Measurements from ENCODE around the gene SPECC1L. TPM values are rescaled to one million over a fixed set of nuclear protein-coding genes. Genes with fewer than 3 reads are reported as not detected.

Gene SPECC1L
- total and polyA plus RNA-seq, 2 experiments from 2014 or later: 19.7 to 43.2 TPM

GRCh38 chr22:24327832-24328231, 57.2 kb downstream of the SPECC1L start:
- no peaks in the 10 kb centered on the region for H3K4me1 ChIP-seq (ENCODE audit: low read depth)
- DNase-seq (ENCODE audit: low read depth in 1 of 2, low spot score in 1 of 2): no peak
- H3K9me3 ChIP-seq (ENCODE audit: low read depth): no peaks in the 10 kb centered on the region
- H3K27me3 ChIP-seq: no peaks in the 10 kb centered on the region
- no peak overlapping the region for H3K27ac ChIP-seq
- H3K36me3 ChIP-seq: peaks cover 57% of the 10 kb centered on the region
- TF ChIP-seq CTCF (IDR thresholded peaks at IDR 0.05; ENCODE audit: low read depth, low read length): no peak
- H3K4me3 ChIP-seq: no peak overlapping the region

GRCh38 chr22:24329453-24329852, 58.8 kb downstream of the SPECC1L start:
- peaks cover 52% of the 10 kb centered on the region for H3K36me3 ChIP-seq
- no peak overlapping the region for H3K4me3 ChIP-seq
- no peak for TF ChIP-seq CTCF (IDR thresholded peaks at IDR 0.05; ENCODE audit: low read depth, low read length)
- no peaks in the 10 kb centered on the region for H3K4me1 ChIP-seq (ENCODE audit: low read depth)
- H3K27ac ChIP-seq: no peak overlapping the region
- H3K9me3 ChIP-seq (ENCODE audit: low read depth): no peaks in the 10 kb centered on the region
- H3K27me3 ChIP-seq: no peaks in the 10 kb centered on the region
- no peak for DNase-seq (ENCODE audit: low read depth in 1 of 2, low spot score in 1 of 2)

GRCh38 chr22:24330636-24331035, 60.0 kb downstream of the SPECC1L start:
- Histone ChIP-seq H3K27ac (no peak overlapping the region), H3K36me3 (peaks cover 56% of the 10 kb centered on the region), H3K27me3 (no peaks in the 10 kb centered on the region), H3K9me3 (ENCODE audit: low read depth) (no peaks in the 10 kb centered on the region), H3K4me1 (ENCODE audit: low read depth) (no peaks in the 10 kb centered on the region), H3K4me3 (no peak overlapping the region)
- TF ChIP-seq CTCF (IDR thresholded peaks at IDR 0.05; ENCODE audit: low read depth, low read length): no peak
- DNase-seq (ENCODE audit: low read depth in 1 of 2, low spot score in 1 of 2): no peak

GRCh38 chr22:24331468-24332440, 61.1 kb downstream of the SPECC1L start:
- TF ChIP-seq CTCF (IDR thresholded peaks at IDR 0.05; ENCODE audit: low read depth, low read length): no peak
- Histone ChIP-seq H3K27ac (no peak overlapping the region), H3K36me3 (peaks cover 57% of the 10 kb centered on the region)

GRCh38 chr22:24333301-24333700, 62.7 kb downstream of the SPECC1L start:
- H3K9me3 ChIP-seq (ENCODE audit: low read depth): no peaks in the 10 kb centered on the region
- H3K4me3 ChIP-seq: no peak overlapping the region
- H3K27ac ChIP-seq: no peak overlapping the region
- TF ChIP-seq CTCF (IDR thresholded peaks at IDR 0.05; ENCODE audit: low read depth, low read length): no peak
- H3K4me1 ChIP-seq (ENCODE audit: low read depth): no peaks in the 10 kb centered on the region
- H3K36me3 ChIP-seq: peaks cover 70% of the 10 kb centered on the region
- no peak for DNase-seq (ENCODE audit: low read depth in 1 of 2, low spot score in 1 of 2)
- no peaks in the 10 kb centered on the region for H3K27me3 ChIP-seq

More at GRCh38 chr22:24331468-24332440, 61.1 kb downstream of the SPECC1L start:
- H3K4me3 ChIP-seq: no peak overlapping the region
- DNase-seq (ENCODE audit: low read depth in 1 of 2, low spot score in 1 of 2): no peak
- no peaks in the 10 kb centered on the region for H3K9me3 ChIP-seq (ENCODE audit: low read depth)
- no peaks in the 10 kb centered on the region for H3K4me1 ChIP-seq (ENCODE audit: low read depth)
- no peaks in the 10 kb centered on the region for H3K27me3 ChIP-seq
